LNCaP clone FGC (cell line): Measurements from ENCODE around the gene UBE2U.

Source experiments
- DNase-seq: peaks from one replicate; pipeline ENCODE4 v3.0.0-alpha.2; 2011; ENCODE audit warnings: low read depth
- H3K4me3 ChIP-seq: 2 replicates; pipeline ENCODE4 v1.5.1; 2011; ENCODE audit warnings: mild to moderate bottlenecking, low read depth, low read length, control low read depth
- TF ChIP-seq, protein P1 (sequence below): IDR thresholded peaks from 2 replicates; pipeline ENCODE4 v1.5.1; 2012; ENCODE audit warnings: mild to moderate bottlenecking; ENCODE audit not compliant: control insufficient read depth, insufficient read depth; ENCODE audit errors: extremely low read depth

The UBE2U gene

DNA sequence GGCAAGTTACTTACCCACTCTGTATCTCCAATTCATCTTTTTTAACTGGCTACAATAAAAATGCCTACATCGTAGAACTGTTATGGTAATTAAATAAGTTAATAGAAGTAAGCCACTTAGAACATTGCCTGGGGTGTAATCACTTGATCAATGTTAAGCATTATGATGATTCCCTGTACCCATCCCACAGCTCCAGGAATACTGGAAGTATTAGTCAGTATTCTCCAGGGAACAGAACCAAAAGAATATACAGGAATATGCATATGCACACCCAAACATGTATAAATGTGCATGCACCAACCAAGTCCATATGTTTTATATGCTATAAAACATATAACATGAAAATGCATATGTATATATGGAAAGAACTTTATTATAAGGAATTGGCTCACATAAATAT is 107.3 kb downstream of the UBE2U start:
- no peak for DNase-seq
- H3K4me3 ChIP-seq = no peak overlapping the region
- TF ChIP-seq, protein P1, sequence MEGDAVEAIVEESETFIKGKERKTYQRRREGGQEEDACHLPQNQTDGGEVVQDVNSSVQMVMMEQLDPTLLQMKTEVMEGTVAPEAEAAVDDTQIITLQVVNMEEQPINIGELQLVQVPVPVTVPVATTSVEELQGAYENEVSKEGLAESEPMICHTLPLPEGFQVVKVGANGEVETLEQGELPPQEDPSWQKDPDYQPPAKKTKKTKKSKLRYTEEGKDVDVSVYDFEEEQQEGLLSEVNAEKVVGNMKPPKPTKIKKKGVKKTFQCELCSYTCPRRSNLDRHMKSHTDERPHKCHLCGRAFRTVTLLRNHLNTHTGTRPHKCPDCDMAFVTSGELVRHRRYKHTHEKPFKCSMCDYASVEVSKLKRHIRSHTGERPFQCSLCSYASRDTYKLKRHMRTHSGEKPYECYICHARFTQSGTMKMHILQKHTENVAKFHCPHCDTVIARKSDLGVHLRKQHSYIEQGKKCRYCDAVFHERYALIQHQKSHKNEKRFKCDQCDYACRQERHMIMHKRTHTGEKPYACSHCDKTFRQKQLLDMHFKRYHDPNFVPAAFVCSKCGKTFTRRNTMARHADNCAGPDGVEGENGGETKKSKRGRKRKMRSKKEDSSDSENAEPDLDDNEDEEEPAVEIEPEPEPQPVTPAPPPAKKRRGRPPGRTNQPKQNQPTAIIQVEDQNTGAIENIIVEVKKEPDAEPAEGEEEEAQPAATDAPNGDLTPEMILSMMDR = no peak

DNA sequence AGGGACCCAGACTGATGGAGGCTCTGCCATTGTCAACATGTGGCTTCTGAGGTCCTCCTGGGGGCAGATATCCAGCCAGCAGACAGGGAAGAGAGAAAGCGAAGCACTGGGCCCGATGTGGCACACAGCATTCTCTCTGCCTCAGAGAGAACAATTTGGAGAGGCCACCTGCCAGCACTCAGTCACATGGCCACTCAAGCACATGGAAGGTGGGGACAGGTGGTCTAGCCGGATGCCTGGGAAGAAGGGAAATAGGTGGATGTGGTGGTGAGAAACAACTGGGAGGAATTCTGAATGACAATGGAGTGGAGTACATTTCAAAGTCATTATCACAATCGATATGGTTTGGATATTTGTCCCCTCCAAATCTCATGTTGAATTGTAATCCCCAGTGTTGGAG is 109.0 kb downstream of the UBE2U start:
- TF ChIP-seq, protein P1 = no peak
- no peak overlapping the region for H3K4me3 ChIP-seq
- DNase-seq = no peak

DNA sequence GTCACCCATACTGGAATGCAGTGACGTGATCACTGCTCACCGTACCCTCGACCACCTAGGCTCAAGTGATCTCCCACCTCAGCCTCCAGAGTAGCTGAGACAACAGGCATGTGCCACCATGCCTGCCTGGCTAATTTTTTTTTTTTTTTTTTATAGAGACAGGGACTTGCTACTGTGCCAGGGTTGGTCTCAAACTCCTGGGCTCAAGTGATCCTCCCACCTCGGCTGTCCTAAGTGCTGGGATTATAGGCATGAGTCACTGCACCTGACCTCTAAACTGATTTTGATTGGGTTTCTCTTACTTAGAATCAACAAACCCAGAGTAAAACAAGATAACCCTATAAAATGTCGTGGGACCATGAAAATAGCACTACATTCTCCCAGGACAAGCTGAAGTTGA is 112.0 kb downstream of the UBE2U start:
- TF ChIP-seq, protein P1 = no peak
- no peak for DNase-seq
- H3K4me3 ChIP-seq = no peak overlapping the region
